Cerebellar nuclear complex (tissue), 1 donor: ENCODE measurements around the gene MRM1.

ENCODE experiments used
- DNase-seq, 2 experiments: peaks; one replicate each; lab custom pipeline; 2025; lab: John Stamatoyannopoulos, UW

The MRM1 gene, protein sequence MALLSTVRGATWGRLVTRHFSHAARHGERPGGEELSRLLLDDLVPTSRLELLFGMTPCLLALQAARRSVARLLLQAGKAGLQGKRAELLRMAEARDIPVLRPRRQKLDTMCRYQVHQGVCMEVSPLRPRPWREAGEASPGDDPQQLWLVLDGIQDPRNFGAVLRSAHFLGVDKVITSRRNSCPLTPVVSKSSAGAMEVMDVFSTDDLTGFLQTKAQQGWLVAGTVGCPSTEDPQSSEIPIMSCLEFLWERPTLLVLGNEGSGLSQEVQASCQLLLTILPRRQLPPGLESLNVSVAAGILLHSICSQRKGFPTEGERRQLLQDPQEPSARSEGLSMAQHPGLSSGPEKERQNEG

GRCh38 chr17:36601303-36602029, at the start of gene MRM1:
Gene MRM1 (plus strand): TSS chr17:36601583. CDS start chr17:36601811, 228 bp downstream.
- peak; percentile 53 to 59 for DNase-seq

- no peak for DNase-seq
These were observed 47.9 kb upstream of the MRM1 start for GRCh38 chr17:36553459-36553858.

GRCh38 chr17:36566081-36566480, 35.3 kb upstream of the MRM1 start:
- no peak for DNase-seq

- no peak for DNase-seq
These were observed 26.4 kb upstream of the MRM1 start for GRCh38 chr17:36575028-36575427.

- DNase-seq = no peak
These were observed 24.6 kb upstream of the MRM1 start for GRCh38 chr17:36576793-36577192.

- DNase-seq = no peak
These were observed 22.7 kb upstream of the MRM1 start for GRCh38 chr17:36578671-36579070.

DNA sequence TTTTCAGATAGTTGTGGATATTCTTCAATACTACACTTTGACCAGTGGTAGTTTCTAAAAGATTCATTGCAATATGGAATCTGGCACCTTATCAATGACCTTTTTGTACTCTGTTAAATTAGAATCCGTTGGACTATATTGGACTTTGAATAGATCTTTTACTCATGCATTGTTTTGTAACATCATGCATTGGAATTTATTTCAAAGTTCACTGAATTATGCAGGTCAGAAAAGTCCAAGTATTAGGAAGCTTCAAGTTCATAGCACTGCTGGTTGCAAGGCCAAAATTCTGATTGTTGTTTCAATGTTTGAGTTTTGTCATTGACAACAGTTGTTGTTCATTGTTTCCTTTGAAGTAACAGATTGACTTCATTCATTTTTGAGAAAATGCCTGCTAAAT, 17.6 kb upstream of the MRM1 start:
- DNase-seq = no peak

GRCh38 chr17:36586138-36586537, 15.2 kb upstream of the MRM1 start:
- no peak for DNase-seq

GRCh38 chr17:36590082-36590481, 11.3 kb upstream of the MRM1 start:
- no peak for DNase-seq

DNA sequence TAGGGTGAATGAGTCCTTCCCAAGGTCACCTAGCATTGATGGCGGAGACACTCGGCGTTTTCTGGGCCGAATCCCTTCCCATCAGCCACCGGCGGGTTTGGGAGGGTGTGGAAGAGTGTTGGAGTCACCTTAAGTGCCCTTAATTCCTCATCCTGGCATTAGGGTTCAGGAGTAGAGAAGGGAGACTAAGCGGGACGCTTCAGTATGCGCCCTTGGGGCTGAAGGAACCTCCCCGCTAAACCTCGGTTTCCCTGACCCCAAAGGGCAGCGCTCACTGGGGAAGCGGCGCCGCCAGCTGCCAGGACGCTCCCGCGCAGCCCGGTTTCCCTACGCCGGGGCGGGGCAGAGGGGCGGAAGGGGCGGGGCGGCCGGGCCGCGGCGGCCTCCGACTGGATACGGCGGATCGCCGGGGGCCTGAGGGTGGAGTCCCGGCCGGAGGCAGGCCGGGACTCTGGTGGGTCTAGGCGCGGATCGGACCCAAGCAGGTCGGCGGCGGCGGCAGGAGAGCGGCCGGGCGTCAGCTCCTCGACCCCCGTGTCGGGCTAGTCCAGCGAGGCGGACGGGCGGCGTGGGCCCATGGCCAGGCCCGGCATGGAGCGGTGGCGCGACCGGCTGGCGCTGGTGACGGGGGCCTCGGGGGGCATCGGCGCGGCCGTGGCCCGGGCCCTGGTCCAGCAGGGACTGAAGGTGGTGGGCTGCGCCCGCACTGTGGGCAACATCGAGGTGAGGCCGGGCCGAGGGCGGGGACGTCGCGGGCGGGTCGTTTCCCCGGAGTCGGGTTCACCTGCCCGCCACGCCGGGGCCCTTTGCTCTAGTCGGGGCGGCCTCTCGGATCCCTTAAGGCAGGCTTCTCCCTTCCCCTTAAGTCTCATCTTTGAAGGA, 9.7 kb upstream of the MRM1 start, which contains the start of gene DHRS11:
TSS of gene DHRS11 (plus strand) at position 446 of the 882 bp plus-strand sequence. CDS start at position 577, 131 bp downstream.
- peak in 1 of 2 experiments; percentile 51 for DNase-seq

- DNase-seq = no peak
These were observed 9.1 kb upstream of the MRM1 start for GRCh38 chr17:36592316-36592715.

- no peak for DNase-seq
These were observed 8.6 kb upstream of the MRM1 start for GRCh38 chr17:36592716-36593321.

DNA sequence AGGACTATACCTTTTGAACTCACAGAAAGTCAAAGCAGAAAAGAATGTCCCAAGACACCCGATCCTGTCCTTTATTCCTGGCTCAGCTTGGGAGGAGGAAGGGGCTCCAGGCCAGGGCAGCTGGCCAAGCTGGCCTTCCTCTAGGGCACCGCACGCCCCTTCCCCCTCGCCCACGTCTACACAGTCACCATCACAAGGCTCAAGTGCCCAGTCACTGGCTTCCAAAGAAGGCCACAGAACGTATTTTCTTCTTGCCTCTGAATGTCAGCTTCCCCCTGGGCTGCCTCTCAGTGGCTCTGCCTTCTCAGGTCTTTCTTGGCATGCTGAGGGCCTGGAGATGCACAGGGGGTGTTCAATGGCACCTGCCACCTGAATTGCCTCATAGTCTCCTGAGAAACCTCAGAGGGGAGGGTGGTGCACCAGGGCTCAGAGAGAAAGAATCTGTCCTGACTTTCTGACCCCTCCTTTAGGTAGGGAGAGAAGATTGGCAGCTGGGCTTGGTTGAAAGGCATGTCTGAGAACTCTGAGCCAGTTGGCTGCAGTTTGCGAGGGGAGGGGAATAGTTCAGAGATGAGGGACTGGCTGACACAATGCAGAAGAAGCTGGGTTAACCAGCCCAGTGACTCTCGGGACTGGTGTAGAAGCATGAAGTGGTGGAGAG, 7.6 kb upstream of the MRM1 start:
- DNase-seq = no peak

GRCh38 chr17:36594626-36595401, 6.6 kb upstream of the MRM1 start:
- no peak for DNase-seq

DNA sequence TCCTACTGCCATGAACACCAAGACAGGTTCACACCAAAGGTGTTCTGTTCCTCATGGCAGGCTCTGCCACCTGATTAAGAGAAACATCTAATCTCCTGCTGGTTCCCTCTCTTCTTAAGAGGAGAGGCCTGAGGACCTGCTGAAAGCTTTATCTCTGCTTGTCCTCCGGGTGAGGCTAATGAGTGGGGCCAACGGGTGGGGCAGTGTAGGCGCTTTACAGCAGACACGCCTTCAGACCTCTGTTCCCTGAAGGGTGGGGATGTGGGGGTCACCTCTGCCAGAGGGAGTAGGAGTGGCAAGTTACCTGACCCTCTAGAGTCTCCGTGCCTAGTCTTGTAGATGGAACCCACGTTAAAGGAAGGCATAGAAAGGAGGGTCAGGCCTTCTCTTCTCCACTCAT, 4.2 kb upstream of the MRM1 start:
- DNase-seq = no peak

- no peak for DNase-seq
These were observed 3.3 kb upstream of the MRM1 start for GRCh38 chr17:36597866-36598777.

- no peak for DNase-seq
These were observed 2.4 kb upstream of the MRM1 start for GRCh38 chr17:36598951-36599401.

GRCh38 chr17:36599546-36600250, 1.7 kb upstream of the MRM1 start:
- no peak for DNase-seq

DNA sequence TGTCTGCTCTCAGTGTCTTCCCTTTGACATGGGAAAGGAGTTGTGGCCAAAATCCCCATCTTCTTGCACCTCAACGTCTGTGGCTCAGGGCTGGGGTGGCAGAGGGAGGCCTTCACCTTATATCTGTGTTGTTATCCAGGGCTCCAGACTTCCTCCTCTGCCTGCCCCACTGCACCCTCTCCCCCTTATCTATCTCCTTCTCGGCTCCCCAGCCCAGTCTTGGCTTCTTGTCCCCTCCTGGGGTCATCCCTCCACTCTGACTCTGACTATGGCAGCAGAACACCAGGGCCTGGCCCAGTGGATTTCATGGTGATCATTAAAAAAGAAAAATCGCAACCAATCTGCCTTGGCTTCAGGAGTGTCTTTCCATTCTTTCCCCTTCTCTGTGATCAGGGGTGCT, 918 bp upstream of the MRM1 start:
- DNase-seq = no peak
